C4-2B (cell line): ENCODE results near the gene SNX15.

Experiments
- ZFX ChIP-seq: fragments of 450-650 bp; IDR thresholded peaks from 2 replicates; pipeline ENCODE4 v1.6.1; 2017
- TF ChIP-seq, protein P1 (sequence below): fragments of 450-650 bp; conservative IDR thresholded peaks from 2 replicates; pipeline ENCODE4 v1.5.1; 2017; ENCODE audit warnings: mild to moderate bottlenecking

DNA sequence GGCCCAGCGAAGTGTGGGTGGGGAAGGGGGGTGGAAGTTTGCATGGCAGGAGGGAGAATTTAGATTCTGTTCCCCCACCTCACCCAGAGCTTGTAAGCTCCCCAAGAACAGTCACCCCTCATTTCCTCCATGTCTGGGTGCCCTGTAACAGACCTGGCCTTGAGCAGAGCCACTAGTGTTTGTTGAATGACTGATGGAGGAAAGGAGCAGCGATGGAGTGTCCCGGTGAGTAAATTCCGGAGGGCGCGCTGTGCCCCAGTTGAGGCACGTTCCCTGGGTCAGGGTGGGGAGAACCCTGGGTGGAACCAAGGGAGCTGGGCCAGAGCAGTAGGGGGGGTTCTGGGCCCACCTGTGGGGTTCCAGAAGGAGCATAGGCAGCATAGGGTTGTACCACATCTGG lies 30.3 kb downstream of the SNX15 start:
- TF ChIP-seq, protein P1, sequence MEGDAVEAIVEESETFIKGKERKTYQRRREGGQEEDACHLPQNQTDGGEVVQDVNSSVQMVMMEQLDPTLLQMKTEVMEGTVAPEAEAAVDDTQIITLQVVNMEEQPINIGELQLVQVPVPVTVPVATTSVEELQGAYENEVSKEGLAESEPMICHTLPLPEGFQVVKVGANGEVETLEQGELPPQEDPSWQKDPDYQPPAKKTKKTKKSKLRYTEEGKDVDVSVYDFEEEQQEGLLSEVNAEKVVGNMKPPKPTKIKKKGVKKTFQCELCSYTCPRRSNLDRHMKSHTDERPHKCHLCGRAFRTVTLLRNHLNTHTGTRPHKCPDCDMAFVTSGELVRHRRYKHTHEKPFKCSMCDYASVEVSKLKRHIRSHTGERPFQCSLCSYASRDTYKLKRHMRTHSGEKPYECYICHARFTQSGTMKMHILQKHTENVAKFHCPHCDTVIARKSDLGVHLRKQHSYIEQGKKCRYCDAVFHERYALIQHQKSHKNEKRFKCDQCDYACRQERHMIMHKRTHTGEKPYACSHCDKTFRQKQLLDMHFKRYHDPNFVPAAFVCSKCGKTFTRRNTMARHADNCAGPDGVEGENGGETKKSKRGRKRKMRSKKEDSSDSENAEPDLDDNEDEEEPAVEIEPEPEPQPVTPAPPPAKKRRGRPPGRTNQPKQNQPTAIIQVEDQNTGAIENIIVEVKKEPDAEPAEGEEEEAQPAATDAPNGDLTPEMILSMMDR = no peak
- TF ChIP-seq ZFX = no peak
